Bronchial epithelial cell (primary cell): ENCODE data around the gene OR13A1. TPM values are rescaled to one million over a fixed set of nuclear protein-coding genes. Genes with fewer than 3 reads are reported as not detected.

Experiments
- DNase-seq: peaks from one replicate; pipeline ENCODE4 v3.0.0-alpha.2; 2010; ENCODE audit warnings: low read depth
- FAIRE-seq: peaks from 2 replicates; lab custom pipeline; 2011; peaks lifted over from hg19 to GRCh38; lab: Jason Lieb, UNC
- H3K27me3 ChIP-seq: 2 replicates; pipeline ENCODE4 v1.5.1; 2011; ENCODE audit warnings: low read length; ENCODE audit not compliant: control insufficient read depth, insufficient read depth
- H3K36me3 ChIP-seq: 2 replicates; pipeline ENCODE4 v1.5.1; 2011; ENCODE audit warnings: low read length; ENCODE audit not compliant: control insufficient read depth, insufficient read depth
- H3K4me3 ChIP-seq: 2 replicates; pipeline ENCODE4 v1.5.1; 2011; ENCODE audit warnings: mild to moderate bottlenecking, low read depth, low read length, control low read depth
- total RNA-seq: library from RNA; depleted of rRNA; stranded (reverse); fragments of >200 nt; gene quantifications from 2 replicates; pipeline ENCODE4 v1.2.1, GENCODE V29; 2014
- TF ChIP-seq, protein P1 (sequence below): IDR thresholded peaks from 2 replicates; pipeline ENCODE4 v1.5.1; 2011; ENCODE audit warnings: mild to moderate bottlenecking, moderate library complexity, low read length, control low read depth, inconsistent platforms; ENCODE audit not compliant: insufficient read depth, severe bottlenecking

Gene OR13A1
- total RNA-seq, 1 donor from 2014 or later = not detected

DNA sequence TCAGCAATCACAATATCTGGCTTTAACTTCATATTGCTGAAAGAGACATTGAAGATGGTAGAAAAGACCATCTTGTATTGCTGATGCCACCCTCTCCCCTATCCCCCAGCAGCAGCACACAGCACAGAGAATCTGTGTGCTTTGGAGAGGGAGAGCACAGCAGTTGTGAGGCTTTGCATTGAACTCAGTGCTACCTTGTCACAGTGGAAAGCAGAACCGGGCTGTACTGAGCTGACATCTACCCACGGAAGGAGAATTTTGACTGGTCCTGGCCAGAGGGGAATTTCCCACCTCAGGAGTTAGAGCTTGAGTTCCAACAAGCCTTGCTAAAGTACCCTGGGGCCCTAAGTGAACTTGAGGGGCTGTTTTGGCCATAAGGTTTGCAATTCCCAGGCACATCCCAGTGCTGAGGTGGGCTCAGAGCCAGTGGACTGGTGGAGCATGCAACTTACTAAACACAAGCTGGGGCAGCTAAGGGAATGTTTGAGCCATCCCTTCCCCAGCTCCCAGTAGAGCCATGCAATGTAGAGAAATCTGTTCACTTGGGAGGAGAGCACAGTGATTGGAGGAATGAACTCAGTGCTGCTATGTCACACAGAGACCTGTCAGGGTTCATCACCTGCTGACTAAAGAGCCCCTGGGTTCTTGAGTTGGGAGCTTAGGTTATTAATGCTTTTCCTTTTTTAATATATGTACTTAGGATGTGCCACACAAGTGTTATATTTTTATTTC is 62.1 kb downstream of the OR13A1 start:
- TF ChIP-seq, protein P1, sequence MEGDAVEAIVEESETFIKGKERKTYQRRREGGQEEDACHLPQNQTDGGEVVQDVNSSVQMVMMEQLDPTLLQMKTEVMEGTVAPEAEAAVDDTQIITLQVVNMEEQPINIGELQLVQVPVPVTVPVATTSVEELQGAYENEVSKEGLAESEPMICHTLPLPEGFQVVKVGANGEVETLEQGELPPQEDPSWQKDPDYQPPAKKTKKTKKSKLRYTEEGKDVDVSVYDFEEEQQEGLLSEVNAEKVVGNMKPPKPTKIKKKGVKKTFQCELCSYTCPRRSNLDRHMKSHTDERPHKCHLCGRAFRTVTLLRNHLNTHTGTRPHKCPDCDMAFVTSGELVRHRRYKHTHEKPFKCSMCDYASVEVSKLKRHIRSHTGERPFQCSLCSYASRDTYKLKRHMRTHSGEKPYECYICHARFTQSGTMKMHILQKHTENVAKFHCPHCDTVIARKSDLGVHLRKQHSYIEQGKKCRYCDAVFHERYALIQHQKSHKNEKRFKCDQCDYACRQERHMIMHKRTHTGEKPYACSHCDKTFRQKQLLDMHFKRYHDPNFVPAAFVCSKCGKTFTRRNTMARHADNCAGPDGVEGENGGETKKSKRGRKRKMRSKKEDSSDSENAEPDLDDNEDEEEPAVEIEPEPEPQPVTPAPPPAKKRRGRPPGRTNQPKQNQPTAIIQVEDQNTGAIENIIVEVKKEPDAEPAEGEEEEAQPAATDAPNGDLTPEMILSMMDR = no peak
- no peak for FAIRE-seq
- H3K4me3 ChIP-seq = no peak overlapping the region
- H3K27me3 ChIP-seq = no peaks in the 10 kb centered on the region
- no peak for DNase-seq
- no peaks in the 10 kb centered on the region for H3K36me3 ChIP-seq

Other genes starting within 250 kb of the OR13A1 start
- 0.13 and 0.26 TPM in 2 replicates for gene ALOX5, start 58.6 kb upstream of the OR13A1 start, total RNA-seq